ENCODE data around the gene FOXN1. TPM values are rescaled to one million over a fixed set of nuclear protein-coding genes. Genes with fewer than 3 reads are reported as not detected.

Gene FOXN1
- total and polyA plus RNA-seq, 4 donors = not detected

DNA sequence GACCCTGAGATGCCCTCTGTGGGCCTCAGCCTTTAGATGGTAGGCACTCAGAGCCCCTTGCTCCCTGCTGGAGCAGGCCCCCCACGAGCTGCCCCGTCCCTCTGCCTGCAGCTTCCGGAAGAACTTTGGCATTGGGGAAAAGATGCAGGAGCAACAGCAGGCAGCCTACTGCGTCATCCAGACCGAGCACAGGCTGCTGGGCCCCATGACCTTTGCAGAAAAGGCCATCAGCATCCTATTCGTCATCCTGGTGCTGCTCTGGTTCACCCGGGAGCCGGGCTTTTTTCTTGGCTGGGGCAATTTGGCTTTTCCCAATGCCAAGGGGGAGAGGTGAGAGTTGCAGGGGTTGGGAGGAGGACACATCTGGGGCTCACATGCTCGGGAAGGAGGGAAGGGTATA, 12.7 kb upstream of the FOXN1 start:
- DNase-seq (ENCODE audit: low spot score) = no peak
- H3K4me3 ChIP-seq (ENCODE audit: low read depth in 1 of 3, low read length in 3 of 3) = no peak overlapping the region
- TF ChIP-seq SP1 (IDR thresholded peaks at IDR 0.05) (no peak), FOXA2 (IDR thresholded peaks at IDR 0.05) (no peak), TAF1 (conservative IDR thresholded peaks at IDR 0.05) (no peak), NR2F2 (IDR thresholded peaks at IDR 0.05) (no peak), RAD21 (IDR thresholded peaks at IDR 0.05) (no peak), EGR1 (IDR thresholded peaks at IDR 0.05; ENCODE audit: low read depth in 2 of 2) (no peak), FOXA1 (IDR thresholded peaks at IDR 0.05) (no peak), HNF4A (conservative IDR thresholded peaks at IDR 0.05) (no peak), RXRA (IDR thresholded peaks at IDR 0.05) (no peak), YY1 (IDR thresholded peaks at IDR 0.05) (no peak), HNF4G (IDR thresholded peaks at IDR 0.05) (no peak), GABPA (IDR thresholded peaks at IDR 0.05 in 1 of 2, conservative IDR thresholded peaks at IDR 0.05 in 1 of 2) (no peak)
- TF ChIP-seq, protein P1, sequence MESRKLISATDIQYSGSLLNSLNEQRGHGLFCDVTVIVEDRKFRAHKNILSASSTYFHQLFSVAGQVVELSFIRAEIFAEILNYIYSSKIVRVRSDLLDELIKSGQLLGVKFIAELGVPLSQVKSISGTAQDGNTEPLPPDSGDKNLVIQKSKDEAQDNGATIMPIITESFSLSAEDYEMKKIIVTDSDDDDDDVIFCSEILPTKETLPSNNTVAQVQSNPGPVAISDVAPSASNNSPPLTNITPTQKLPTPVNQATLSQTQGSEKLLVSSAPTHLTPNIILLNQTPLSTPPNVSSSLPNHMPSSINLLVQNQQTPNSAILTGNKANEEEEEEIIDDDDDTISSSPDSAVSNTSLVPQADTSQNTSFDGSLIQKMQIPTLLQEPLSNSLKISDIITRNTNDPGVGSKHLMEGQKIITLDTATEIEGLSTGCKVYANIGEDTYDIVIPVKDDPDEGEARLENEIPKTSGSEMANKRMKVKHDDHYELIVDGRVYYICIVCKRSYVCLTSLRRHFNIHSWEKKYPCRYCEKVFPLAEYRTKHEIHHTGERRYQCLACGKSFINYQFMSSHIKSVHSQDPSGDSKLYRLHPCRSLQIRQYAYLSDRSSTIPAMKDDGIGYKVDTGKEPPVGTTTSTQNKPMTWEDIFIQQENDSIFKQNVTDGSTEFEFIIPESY (IDR thresholded peaks at IDR 0.05) = no peak
- TF ChIP-seq, protein P2, sequence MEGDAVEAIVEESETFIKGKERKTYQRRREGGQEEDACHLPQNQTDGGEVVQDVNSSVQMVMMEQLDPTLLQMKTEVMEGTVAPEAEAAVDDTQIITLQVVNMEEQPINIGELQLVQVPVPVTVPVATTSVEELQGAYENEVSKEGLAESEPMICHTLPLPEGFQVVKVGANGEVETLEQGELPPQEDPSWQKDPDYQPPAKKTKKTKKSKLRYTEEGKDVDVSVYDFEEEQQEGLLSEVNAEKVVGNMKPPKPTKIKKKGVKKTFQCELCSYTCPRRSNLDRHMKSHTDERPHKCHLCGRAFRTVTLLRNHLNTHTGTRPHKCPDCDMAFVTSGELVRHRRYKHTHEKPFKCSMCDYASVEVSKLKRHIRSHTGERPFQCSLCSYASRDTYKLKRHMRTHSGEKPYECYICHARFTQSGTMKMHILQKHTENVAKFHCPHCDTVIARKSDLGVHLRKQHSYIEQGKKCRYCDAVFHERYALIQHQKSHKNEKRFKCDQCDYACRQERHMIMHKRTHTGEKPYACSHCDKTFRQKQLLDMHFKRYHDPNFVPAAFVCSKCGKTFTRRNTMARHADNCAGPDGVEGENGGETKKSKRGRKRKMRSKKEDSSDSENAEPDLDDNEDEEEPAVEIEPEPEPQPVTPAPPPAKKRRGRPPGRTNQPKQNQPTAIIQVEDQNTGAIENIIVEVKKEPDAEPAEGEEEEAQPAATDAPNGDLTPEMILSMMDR (IDR thresholded peaks at IDR 0.05; ENCODE audit: low read depth, low read length, missing input control) = no peak
- TF ChIP-seq, protein P3, sequence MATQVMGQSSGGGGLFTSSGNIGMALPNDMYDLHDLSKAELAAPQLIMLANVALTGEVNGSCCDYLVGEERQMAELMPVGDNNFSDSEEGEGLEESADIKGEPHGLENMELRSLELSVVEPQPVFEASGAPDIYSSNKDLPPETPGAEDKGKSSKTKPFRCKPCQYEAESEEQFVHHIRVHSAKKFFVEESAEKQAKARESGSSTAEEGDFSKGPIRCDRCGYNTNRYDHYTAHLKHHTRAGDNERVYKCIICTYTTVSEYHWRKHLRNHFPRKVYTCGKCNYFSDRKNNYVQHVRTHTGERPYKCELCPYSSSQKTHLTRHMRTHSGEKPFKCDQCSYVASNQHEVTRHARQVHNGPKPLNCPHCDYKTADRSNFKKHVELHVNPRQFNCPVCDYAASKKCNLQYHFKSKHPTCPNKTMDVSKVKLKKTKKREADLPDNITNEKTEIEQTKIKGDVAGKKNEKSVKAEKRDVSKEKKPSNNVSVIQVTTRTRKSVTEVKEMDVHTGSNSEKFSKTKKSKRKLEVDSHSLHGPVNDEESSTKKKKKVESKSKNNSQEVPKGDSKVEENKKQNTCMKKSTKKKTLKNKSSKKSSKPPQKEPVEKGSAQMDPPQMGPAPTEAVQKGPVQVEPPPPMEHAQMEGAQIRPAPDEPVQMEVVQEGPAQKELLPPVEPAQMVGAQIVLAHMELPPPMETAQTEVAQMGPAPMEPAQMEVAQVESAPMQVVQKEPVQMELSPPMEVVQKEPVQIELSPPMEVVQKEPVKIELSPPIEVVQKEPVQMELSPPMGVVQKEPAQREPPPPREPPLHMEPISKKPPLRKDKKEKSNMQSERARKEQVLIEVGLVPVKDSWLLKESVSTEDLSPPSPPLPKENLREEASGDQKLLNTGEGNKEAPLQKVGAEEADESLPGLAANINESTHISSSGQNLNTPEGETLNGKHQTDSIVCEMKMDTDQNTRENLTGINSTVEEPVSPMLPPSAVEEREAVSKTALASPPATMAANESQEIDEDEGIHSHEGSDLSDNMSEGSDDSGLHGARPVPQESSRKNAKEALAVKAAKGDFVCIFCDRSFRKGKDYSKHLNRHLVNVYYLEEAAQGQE (IDR thresholded peaks at IDR 0.05) = no peak
- TF ChIP-seq, protein P4, sequence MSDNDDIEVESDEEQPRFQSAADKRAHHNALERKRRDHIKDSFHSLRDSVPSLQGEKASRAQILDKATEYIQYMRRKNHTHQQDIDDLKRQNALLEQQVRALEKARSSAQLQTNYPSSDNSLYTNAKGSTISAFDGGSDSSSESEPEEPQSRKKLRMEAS (IDR thresholded peaks at IDR 0.05) = no peak
- TF ChIP-seq, protein P5, sequence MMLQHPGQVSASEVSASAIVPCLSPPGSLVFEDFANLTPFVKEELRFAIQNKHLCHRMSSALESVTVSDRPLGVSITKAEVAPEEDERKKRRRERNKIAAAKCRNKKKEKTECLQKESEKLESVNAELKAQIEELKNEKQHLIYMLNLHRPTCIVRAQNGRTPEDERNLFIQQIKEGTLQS (IDR thresholded peaks at IDR 0.05) = no peak
- WGBS = 77% methylated on average over 9 of the region's 9 CpGs
- H3K36me3 ChIP-seq (ENCODE audit: control insufficient read depth in 4 of 4, insufficient read depth in 3 of 4, low read depth in 1 of 4, low read length in 3 of 4) = no peaks in the 10 kb centered on the region
- H3K27me3 ChIP-seq (ENCODE audit: control insufficient read depth in 4 of 4, insufficient read depth in 4 of 4, low read length in 3 of 4) = no peaks in the 10 kb centered on the region
- no peaks in the 10 kb centered on the region for H3K9me3 ChIP-seq (ENCODE audit: control insufficient read depth in 4 of 4, low read length in 3 of 4)
- no peak overlapping the region for H3K27ac ChIP-seq (ENCODE audit: low read depth in 1 of 2, low read length in 2 of 2)
- H3K4me1 ChIP-seq (ENCODE audit: control insufficient read depth in 4 of 4, insufficient read depth in 4 of 4, low read length in 3 of 4) = peaks cover 5 to 13% (median 10%) of the 10 kb centered on the region in 4 donors
- H3K9ac ChIP-seq (ENCODE audit: low read depth in 1 of 2, low read length in 2 of 2) = no peak overlapping the region
